ENCODE results near the gene PDE11A.

PDE11A gene

GRCh38 chr2:177939211-177939610 lies 133.4 kb downstream of the PDE11A start:
- Histone ChIP-seq H3K9me2 (replicated peaks; ENCODE audit: insufficient read depth, low read length) (no peaks in the 10 kb centered on the region), H3K9me3 (ENCODE audit: insufficient read depth, low read length) (no peaks in the 10 kb centered on the region), H3K36me3 (ENCODE audit: low read length) (no peaks in the 10 kb centered on the region), H3K27me3 (ENCODE audit: low read length) (no peaks in the 10 kb centered on the region), H3K9ac (ENCODE audit: low read length) (no peak overlapping the region), H4K20me1 (ENCODE audit: low read depth, low read length) (no peaks in the 10 kb centered on the region), H3K4me3 (ENCODE audit: insufficient read depth, low read length, poor library complexity, severe bottlenecking) (no peak overlapping the region), H2AFZ (ENCODE audit: low read depth, low read length, severe bottlenecking) (no peak overlapping the region), H3K79me2 (ENCODE audit: insufficient read depth, low read length) (no peaks in the 10 kb centered on the region), H3K4me2 (ENCODE audit: low read depth, low read length, poor library complexity, severe bottlenecking) (no peak overlapping the region), H3F3A (ENCODE audit: insufficient read depth) (no peaks in the 10 kb centered on the region), H3K27ac (ENCODE audit: low read depth, low read length) (no peak overlapping the region)
- TF ChIP-seq EZH2phosphoT487 (conservative IDR thresholded peaks at IDR 0.05; ENCODE audit: low read length) (no peak), CTCF (IDR thresholded peaks at IDR 0.05; ENCODE audit: insufficient read depth, low read length, poor library complexity, severe bottlenecking) (no peak)

- Histone ChIP-seq H3K4me2 (ENCODE audit: low read depth, low read length, poor library complexity, severe bottlenecking) (no peak overlapping the region), H3K4me3 (ENCODE audit: insufficient read depth, low read length, poor library complexity, severe bottlenecking) (no peak overlapping the region), H3K27ac (ENCODE audit: low read depth, low read length) (no peak overlapping the region), H4K20me1 (ENCODE audit: low read depth, low read length) (no peaks in the 10 kb centered on the region), H2AFZ (ENCODE audit: low read depth, low read length, severe bottlenecking) (no peak overlapping the region), H3K27me3 (ENCODE audit: low read length) (no peaks in the 10 kb centered on the region), H3K9ac (ENCODE audit: low read length) (no peak overlapping the region), H3K36me3 (ENCODE audit: low read length) (no peaks in the 10 kb centered on the region), H3K79me2 (ENCODE audit: insufficient read depth, low read length) (no peaks in the 10 kb centered on the region), H3F3A (ENCODE audit: insufficient read depth) (no peaks in the 10 kb centered on the region), H3K9me3 (ENCODE audit: insufficient read depth, low read length) (no peaks in the 10 kb centered on the region), H3K9me2 (replicated peaks; ENCODE audit: insufficient read depth, low read length) (no peaks in the 10 kb centered on the region)
- no peak for TF ChIP-seq EZH2phosphoT487 (conservative IDR thresholded peaks at IDR 0.05; ENCODE audit: low read length)
- no peak for TF ChIP-seq CTCF (IDR thresholded peaks at IDR 0.05; ENCODE audit: insufficient read depth, low read length, poor library complexity, severe bottlenecking)
These were observed 141.7 kb downstream of the PDE11A start for GRCh38 chr2:177930916-177931315.

- no peaks in the 10 kb centered on the region for H3F3A ChIP-seq (ENCODE audit: insufficient read depth)
- H4K20me1 ChIP-seq (ENCODE audit: low read depth, low read length), result no peaks in the 10 kb centered on the region
- no peaks in the 10 kb centered on the region for H3K79me2 ChIP-seq (ENCODE audit: insufficient read depth, low read length)
- no peak overlapping the region for H2AFZ ChIP-seq (ENCODE audit: low read depth, low read length, severe bottlenecking)
- H3K9me3 ChIP-seq (ENCODE audit: insufficient read depth, low read length), result no peaks in the 10 kb centered on the region
- no peak overlapping the region for H3K27ac ChIP-seq (ENCODE audit: low read depth, low read length)
- TF ChIP-seq CTCF (IDR thresholded peaks at IDR 0.05; ENCODE audit: insufficient read depth, low read length, poor library complexity, severe bottlenecking), result no peak
- TF ChIP-seq EZH2phosphoT487 (conservative IDR thresholded peaks at IDR 0.05; ENCODE audit: low read length), result no peak
- no peak overlapping the region for H3K4me2 ChIP-seq (ENCODE audit: low read depth, low read length, poor library complexity, severe bottlenecking)
- no peaks in the 10 kb centered on the region for H3K27me3 ChIP-seq (ENCODE audit: low read length)
- no peaks in the 10 kb centered on the region for H3K9me2 ChIP-seq (replicated peaks; ENCODE audit: insufficient read depth, low read length)
- no peak overlapping the region for H3K4me3 ChIP-seq (ENCODE audit: insufficient read depth, low read length, poor library complexity, severe bottlenecking)
- H3K36me3 ChIP-seq (ENCODE audit: low read length), result no peaks in the 10 kb centered on the region
- no peak overlapping the region for H3K9ac ChIP-seq (ENCODE audit: low read length)
These were observed 142.7 kb downstream of the PDE11A start for GRCh38 chr2:177929662-177930522.

Data from SU-DHL-6 (cell line).